Skin of body (tissue), 2 donors: ENCODE data around the gene TNFAIP3. TPM values are rescaled to one million over a fixed set of nuclear protein-coding genes. Genes with fewer than 3 reads are reported as not detected.

Source experiments
- DNase-seq: peaks from one replicate; lab custom pipeline; 2025; lab: John Stamatoyannopoulos, UW
- total RNA-seq: library from RNA; depleted of rRNA; stranded (reverse); fragments of >200 nt; gene quantifications from one replicate; pipeline ENCODE4 v1.2.3, GENCODE V29; 2014

The TNFAIP3 gene
- total RNA-seq, 1 donor from 2014 or later, result 43.9 TPM

DNA sequence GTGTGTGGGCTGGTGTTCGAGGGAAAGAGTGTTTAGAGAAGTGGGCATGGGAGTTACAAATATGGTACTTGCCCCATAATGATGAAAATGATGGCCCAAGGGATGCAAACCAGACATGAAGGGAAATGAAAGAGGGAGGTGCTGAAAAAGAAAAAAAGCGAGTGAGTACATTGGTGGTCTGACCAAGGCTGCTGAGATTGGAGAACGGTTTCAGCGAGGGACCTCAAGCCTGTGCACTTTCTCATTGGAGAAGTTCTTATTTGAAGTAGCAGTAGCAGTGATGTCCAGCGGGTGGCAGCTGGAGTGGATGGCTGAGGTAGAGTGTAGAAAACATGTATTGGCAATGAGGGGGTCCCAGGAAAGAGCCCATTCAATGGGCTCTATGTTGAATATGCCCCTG lies 54.8 kb downstream of the TNFAIP3 start:
- no peak for DNase-seq

DNA sequence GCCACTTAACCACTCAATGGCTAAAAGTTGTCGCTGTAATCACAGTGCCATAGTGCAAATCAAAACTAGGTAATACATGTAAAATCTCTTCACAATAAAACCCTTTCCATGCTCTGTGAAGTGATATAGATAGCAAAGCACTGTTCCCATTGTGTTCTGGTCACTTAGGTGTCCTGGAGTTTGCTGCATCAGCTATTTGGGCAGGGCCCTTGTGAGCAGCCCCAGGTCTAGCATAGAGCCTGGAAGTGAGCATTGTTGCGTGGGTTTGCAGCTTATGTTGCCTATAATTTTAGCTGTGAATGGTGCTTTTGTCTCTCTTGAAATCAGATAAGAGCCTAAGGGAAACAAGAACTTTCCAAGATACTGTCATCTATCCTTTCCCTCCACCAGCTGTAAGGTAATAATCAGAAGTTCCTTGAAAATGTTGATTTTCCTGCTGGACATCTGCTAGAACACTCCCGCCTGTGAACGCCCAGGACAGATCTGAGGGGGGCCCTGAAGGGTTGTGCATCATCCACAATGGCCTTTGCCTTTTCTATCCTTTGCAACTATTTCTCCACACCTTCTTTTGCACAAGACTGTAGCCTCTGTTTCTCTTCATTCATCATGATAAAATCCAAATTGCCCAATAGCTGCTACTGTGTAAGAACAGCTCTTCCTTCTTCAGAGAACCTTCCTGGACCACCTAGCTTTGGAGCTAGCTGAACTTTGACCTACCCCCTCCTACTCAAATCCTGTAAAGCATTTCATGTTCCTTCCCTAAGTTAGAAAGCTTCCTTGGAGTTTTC lies 57.0 kb downstream of the TNFAIP3 start:
- no peak for DNase-seq

DNA sequence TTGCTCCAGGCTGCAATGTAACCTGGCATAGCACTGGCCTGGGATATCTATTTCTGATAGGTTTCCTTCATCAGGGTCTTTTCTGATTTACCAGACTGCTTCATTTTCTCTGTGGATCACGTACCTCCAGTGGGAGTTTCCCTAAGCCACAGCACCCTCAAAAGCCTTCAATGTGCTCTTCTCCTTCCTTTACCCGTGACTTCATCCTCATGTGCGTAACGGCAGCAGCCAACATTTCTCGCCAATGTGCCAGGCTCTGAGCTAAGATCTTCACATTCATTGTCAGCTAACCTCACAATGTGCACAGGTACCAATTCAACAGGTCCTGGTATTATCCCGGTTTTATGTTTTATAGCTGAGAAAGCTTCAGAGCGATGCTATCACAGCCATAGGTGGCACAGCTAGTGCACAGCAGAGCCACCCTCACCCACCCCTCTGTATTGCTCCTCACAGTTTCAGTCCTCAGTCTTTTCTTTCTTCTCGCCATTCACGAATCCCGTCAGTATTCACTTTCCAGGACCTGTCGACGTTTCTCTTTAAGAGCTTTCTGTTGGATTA lies 58.2 kb downstream of the TNFAIP3 start:
- no peak for DNase-seq

DNA sequence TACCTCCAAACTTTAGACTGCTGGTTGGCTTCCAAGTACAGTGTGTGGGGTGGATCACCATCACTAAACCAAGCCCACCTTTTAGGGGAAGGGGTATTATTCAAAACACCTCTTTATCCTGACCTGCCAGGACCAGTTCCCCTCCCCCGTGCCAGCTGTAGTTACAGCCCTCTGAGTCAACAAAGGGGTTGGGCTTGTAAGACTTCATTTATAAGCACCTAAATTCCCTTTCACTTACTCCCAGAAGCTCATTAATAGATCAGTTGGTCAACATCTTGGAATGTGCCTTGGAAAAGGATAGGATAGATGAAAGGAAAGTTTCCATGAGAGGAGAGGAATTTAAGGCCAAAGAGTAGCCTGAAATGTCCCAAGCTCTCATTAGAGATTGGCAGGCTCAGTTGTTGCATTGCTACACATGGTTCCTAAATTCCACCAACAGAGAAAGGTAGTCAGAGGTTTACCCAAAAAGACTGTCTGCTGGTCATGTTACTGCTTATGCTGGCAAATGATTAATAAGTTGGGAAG lies 59.2 kb downstream of the TNFAIP3 start:
- DNase-seq, result no peak

DNA sequence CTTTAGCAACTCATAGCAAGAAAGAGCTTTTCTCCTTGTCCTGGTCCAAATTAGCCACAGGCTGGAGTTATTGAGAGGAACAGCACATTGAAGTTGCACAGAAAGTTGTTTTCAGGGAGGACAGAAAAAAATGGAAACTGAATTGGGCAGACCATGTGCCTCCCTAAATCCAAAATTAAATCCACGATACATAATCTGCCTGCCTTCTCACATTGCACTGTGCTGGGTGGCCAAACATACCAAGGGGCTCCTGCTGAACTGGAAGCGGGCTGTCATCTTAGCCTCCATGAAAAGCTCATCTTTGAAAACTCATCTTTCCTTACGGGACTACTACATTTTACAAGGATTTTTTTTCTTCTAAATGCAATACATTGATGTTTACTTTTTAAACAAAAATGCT lies 59.9 kb downstream of the TNFAIP3 start:
- DNase-seq, result no peak

DNA sequence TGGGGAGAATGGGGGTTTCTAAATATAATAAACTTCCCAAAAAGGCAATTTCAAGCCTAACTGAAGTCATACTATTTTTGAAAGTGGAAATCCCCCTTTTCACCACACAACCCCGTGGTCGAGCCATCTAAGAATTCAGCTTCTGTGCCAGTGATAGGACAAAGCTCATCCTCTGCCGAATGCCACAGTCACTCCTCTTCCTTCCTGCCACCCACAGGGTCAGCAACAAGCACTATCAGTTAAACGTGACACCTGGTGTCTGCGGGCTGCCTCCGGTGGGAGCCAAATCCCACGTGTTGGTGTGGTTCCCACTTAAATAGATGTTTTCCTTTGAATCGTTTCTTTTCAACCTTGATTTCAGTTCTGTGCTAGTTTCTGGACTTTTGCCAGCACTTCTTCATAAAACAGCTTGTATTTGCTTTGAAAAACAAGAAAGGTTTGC lies 60.7 kb downstream of the TNFAIP3 start:
- no peak for DNase-seq

DNA sequence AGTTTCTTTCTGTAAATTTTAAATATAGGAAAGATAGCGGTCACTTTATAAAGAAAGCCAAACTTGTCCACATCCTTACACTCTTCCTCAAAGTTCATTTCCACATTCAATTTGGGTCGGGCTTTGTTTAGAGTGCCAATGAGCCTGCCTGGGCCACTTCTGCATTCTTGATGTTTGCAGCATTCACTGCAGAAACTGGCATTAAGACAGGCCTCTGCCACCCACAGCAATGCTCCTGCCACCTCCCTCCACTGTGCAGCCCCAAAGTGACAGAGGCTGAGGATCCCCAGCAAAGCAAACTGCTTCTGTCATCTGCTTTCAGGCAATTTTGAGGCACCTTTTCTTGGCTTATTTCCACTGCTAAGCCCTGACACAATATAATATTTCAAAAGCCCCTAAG lies 61.2 kb downstream of the TNFAIP3 start:
- DNase-seq, result no peak

DNA sequence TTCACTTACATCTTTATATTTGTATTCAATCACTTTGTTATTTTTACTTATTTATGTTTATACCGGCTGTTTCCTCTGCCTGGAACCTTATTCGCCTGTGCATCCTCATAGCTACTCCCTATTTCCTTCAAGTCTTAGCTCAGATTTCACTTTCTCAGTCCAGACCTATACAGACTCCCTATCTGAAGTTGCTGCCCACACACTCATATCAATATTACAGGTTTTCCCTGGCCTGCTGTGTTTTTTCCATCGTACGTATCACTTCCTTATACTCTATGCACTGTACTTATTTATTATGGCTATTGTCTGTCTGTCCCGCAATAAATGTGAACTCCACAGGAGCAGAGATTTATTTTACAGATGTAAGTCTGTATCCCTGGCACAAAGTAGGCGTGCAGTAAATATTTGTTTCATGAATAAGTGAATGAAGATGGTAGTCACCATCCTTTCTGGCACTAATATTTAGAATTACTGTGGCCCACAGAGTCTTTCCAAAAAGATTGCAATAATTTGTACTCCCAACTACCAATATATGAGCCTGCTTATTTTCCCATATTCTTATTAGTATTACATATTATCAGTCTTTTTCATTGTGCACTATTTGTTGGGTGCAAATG lies 64.9 kb downstream of the TNFAIP3 start:
- no peak for DNase-seq

Other genes with a start within 250 kb of the TNFAIP3 start
- gene PERP, start 240.2 kb downstream of the TNFAIP3 start, total RNA-seq, result 162 TPM